H1 (cell line): Measurements from ENCODE around the gene CORO7. TPM values are rescaled to one million over a fixed set of nuclear protein-coding genes. Genes with fewer than 3 reads are reported as not detected.

ENCODE experiments used
- CTCF ChIA-PET: fragments of 300-600 bp; sonication (Branson Sonifier 250); formaldehyde crosslinking; loops from one replicate; lab custom pipeline; 2021; ENCODE audit not compliant: partially characterized antibody; lab: Charles Lee
- POLR2A ChIA-PET: fragments of 300-600 bp; sonication (Branson Sonifier 250); formaldehyde crosslinking; loops from one replicate; lab custom pipeline; 2021; ENCODE audit warnings: inconsistent platforms; ENCODE audit not compliant: partially characterized antibody; lab: Charles Lee
- DNase-seq, 2 experiments: peaks; one replicate each; pipeline versions ENCODE4 v3.0.0 to v3.0.0-alpha.2; 2010 to 2022; ENCODE audit warnings: low spot score in 2 of 2, low read depth in 1 of 2, mixed read lengths in 1 of 2
- FAIRE-seq: peaks from 2 replicates; lab custom pipeline; 2011; peaks lifted over from hg19 to GRCh38; lab: Jason Lieb, UNC
- H2AFZ ChIP-seq: 2 replicates; pipeline ENCODE4 v1.8.1; 2012; ENCODE audit warnings: low read length, inconsistent platforms
- H2AK5ac ChIP-seq: 2 replicates; pipeline ENCODE4 v1.6.1; 2013; ENCODE audit warnings: low read depth, low read length
- H2BK120ac ChIP-seq: replicated peaks from 2 replicates; pipeline ENCODE3; 2013; ENCODE audit warnings: low read depth, low read length, inconsistent platforms
- H2BK12ac ChIP-seq: 2 replicates; pipeline ENCODE4 v1.6.1; 2013; ENCODE audit warnings: low read depth, low read length
- H2BK15ac ChIP-seq: 2 replicates; pipeline ENCODE4 v1.6.1; 2013; ENCODE audit warnings: low read length
- H2BK20ac ChIP-seq: 2 replicates; pipeline ENCODE4 v1.6.1; 2013; ENCODE audit warnings: low read length
- H2BK5ac ChIP-seq: 2 replicates; pipeline ENCODE4 v1.6.1; 2013; ENCODE audit warnings: low read depth, low read length
- H3K14ac ChIP-seq: 2 replicates; pipeline ENCODE4 v1.6.1; 2013; ENCODE audit warnings: inconsistent platforms; ENCODE audit not compliant: insufficient read length
- H3K18ac ChIP-seq: 2 replicates; pipeline ENCODE4 v1.6.1; 2013; ENCODE audit warnings: low read length; ENCODE audit errors: extremely low read depth
- H3K23ac ChIP-seq: 2 replicates; pipeline ENCODE4 v1.6.1; 2013; ENCODE audit warnings: inconsistent platforms; ENCODE audit not compliant: insufficient read length
- H3K23me2 ChIP-seq: 2 replicates; pipeline ENCODE4 v1.6.1; 2013; ENCODE audit warnings: low read depth, low read length
- H3K27ac ChIP-seq: 2 replicates; pipeline ENCODE4 v1.6.1; 2011; ENCODE audit warnings: low read depth, low read length, inconsistent platforms
- H3K27me3 ChIP-seq, 4 experiments: replicated peaks in 1 of 4; 1 replicate in 1 of 4; 2 replicates in 3 of 4; pipeline versions ENCODE4 v1.6.1 to v1.8.1; 2011 to 2013; ENCODE audit warnings: low read length in 3 of 4, mild to moderate bottlenecking in 3 of 4, inconsistent platforms in 2 of 4, mixed read lengths in 2 of 4, moderate library complexity in 1 of 4; ENCODE audit not compliant: control insufficient read depth in 3 of 4, insufficient read depth in 3 of 4; ENCODE audit errors: extremely low read depth in 1 of 4
- H3K36me3 ChIP-seq, 4 experiments: 2 replicates each; pipeline versions ENCODE4 v1.6.1 to v1.8.1; 2011 to 2013; ENCODE audit warnings: mild to moderate bottlenecking in 4 of 4, low read length in 3 of 4, moderate library complexity in 2 of 4, control low read depth in 1 of 4, inconsistent platforms in 1 of 4; ENCODE audit not compliant: insufficient read depth in 4 of 4, control insufficient read depth in 2 of 4
- H3K4ac ChIP-seq: replicated peaks from 2 replicates; pipeline ENCODE3; 2013; ENCODE audit warnings: low read length, low read depth, mixed read lengths, inconsistent platforms; ENCODE audit not compliant: insufficient read length
- H3K4me1 ChIP-seq, 4 experiments: replicated peaks in 1 of 4; 1 replicate in 1 of 4; 2 replicates in 3 of 4; pipeline versions ENCODE4 v1.6.1 to v1.8.1; 2011 to 2013; ENCODE audit warnings: low read length in 3 of 4, inconsistent platforms in 2 of 4, mixed read lengths in 1 of 4; ENCODE audit not compliant: insufficient read depth in 4 of 4, control insufficient read depth in 3 of 4
- H3K4me2 ChIP-seq, 2 experiments: 2 replicates each; pipeline versions ENCODE4 v1.6.1 to v1.8.1; 2011 to 2013; ENCODE audit warnings: low read depth in 2 of 2, low read length in 2 of 2, control low read depth in 1 of 2, inconsistent platforms in 1 of 2, mild to moderate bottlenecking in 1 of 2; ENCODE audit not compliant: insufficient read depth in 1 of 2
- H3K4me3 ChIP-seq, 4 experiments: fragments of 200-600, 300-600 bp in 1 of 4; sonication (generic), shearing (Covaris generic), sonication (Bioruptor Twin) in 1 of 4; 2 replicates each; pipeline versions ENCODE4 v1.5.1 to v1.8.1; 2011 to 2016; ENCODE audit warnings: low read length in 4 of 4, low read depth in 3 of 4, control low read depth in 2 of 4, inconsistent platforms in 2 of 4, mild to moderate bottlenecking in 2 of 4, mixed read lengths in 1 of 4, moderate library complexity in 1 of 4; ENCODE audit not compliant: insufficient read depth in 2 of 4; ENCODE audit errors: extremely low read depth in 1 of 4
- H3K56ac ChIP-seq: replicated peaks from 2 replicates; pipeline ENCODE3; 2013; ENCODE audit warnings: low read depth, mild to moderate bottlenecking, mixed read lengths, low read length, inconsistent platforms; ENCODE audit not compliant: insufficient read length
- H3K79me1 ChIP-seq: 2 replicates; pipeline ENCODE4 v1.6.1; 2013; ENCODE audit warnings: low read depth, low read length, control low read depth
- H3K79me2 ChIP-seq, 2 experiments: 2 replicates each; pipeline versions ENCODE4 v1.6.1 to v1.8.1; 2012 to 2013; ENCODE audit warnings: low read length in 2 of 2, mild to moderate bottlenecking in 2 of 2, inconsistent platforms in 1 of 2; ENCODE audit not compliant: insufficient read depth in 2 of 2, control insufficient read depth in 1 of 2
- H3K9ac ChIP-seq, 4 experiments: replicated peaks in 1 of 4; 1 replicate in 1 of 4; 2 replicates in 3 of 4; pipeline versions ENCODE4 v1.6.1 to v1.8.1; 2011 to 2013; ENCODE audit warnings: low read depth in 3 of 4, low read length in 3 of 4, control low read depth in 2 of 4, mild to moderate bottlenecking in 2 of 4, moderate library complexity in 2 of 4, inconsistent platforms in 1 of 4; ENCODE audit errors: extremely low read depth in 1 of 4
- H3K9me3 ChIP-seq, 2 experiments: 2 replicates each; pipeline versions ENCODE4 v1.6.1 to v1.8.1; 2012 to 2013; ENCODE audit warnings: mild to moderate bottlenecking in 2 of 2, moderate library complexity in 2 of 2, control low read depth in 1 of 2, inconsistent platforms in 1 of 2, low read depth in 1 of 2, low read length in 1 of 2, mixed read lengths in 1 of 2; ENCODE audit not compliant: insufficient read depth in 2 of 2
- H4K20me1 ChIP-seq, 2 experiments: replicated peaks in 1 of 2; 2 replicates each; pipeline versions ENCODE3 to v1.8.1; 2011 to 2013; ENCODE audit warnings: inconsistent platforms in 2 of 2, low read length in 2 of 2, mild to moderate bottlenecking in 1 of 2; ENCODE audit not compliant: insufficient read depth in 2 of 2, control insufficient read depth in 1 of 2
- H4K5ac ChIP-seq: 2 replicates; pipeline ENCODE4 v1.6.1; 2013; ENCODE audit warnings: low read length, low read depth, mixed read lengths, inconsistent platforms; ENCODE audit not compliant: insufficient read length
- H4K8ac ChIP-seq: 2 replicates; pipeline ENCODE4 v1.8.0; 2013; ENCODE audit warnings: mild to moderate bottlenecking, moderate library complexity, low read length, inconsistent platforms; ENCODE audit not compliant: insufficient read depth; ENCODE audit errors: extremely low read depth
- H4K91ac ChIP-seq: replicated peaks from 2 replicates; pipeline ENCODE3; 2013; ENCODE audit warnings: low read length, mixed read lengths, inconsistent platforms; ENCODE audit not compliant: insufficient read length
- ATF3 ChIP-seq: IDR thresholded peaks from 2 replicates; pipeline ENCODE4 v1.6.1; 2011; ENCODE audit warnings: low read depth, mild to moderate bottlenecking, low read length; ENCODE audit not compliant: insufficient read depth
- CBX5 ChIP-seq: fragments of 300-800, 300-1000 bp; sonication (generic); IDR thresholded peaks from 2 replicates; pipeline ENCODE4 v1.7.1; 2016; ENCODE audit warnings: antibody characterized with exemption, low read length, low read depth
- CEBPB ChIP-seq: IDR thresholded peaks from 2 replicates; pipeline ENCODE4 v1.6.1; 2012; ENCODE audit warnings: low read depth, low read length
- EGR1 ChIP-seq: IDR thresholded peaks from 2 replicates; pipeline ENCODE4 v1.6.1; 2011; ENCODE audit warnings: low read depth, low read length, borderline replicate concordance
- JUND ChIP-seq: IDR thresholded peaks from 2 replicates; pipeline ENCODE4 v1.6.1; 2011; ENCODE audit warnings: mild to moderate bottlenecking, improper control_type of control experiment, low read length
- KDM1A ChIP-seq: fragments of 200-600, 300-600 bp; sonication (generic); IDR thresholded peaks from 2 replicates; pipeline ENCODE4 v1.7.1; 2016; ENCODE audit warnings: mild to moderate bottlenecking, low read length, borderline replicate concordance
- NRF1 ChIP-seq: IDR thresholded peaks from 2 replicates; pipeline ENCODE4 v1.6.1; 2011; ENCODE audit warnings: mild to moderate bottlenecking, low read depth, low read length, improper control_type of control experiment
- SIN3A ChIP-seq, 2 experiments: IDR thresholded peaks in 1 of 2; conservative IDR thresholded peaks in 1 of 2; 2 replicates each; pipeline ENCODE4 v1.6.1; 2011 to 2012; ENCODE audit warnings: low read length in 2 of 2, improper control_type of control experiment in 1 of 2, low read depth in 1 of 2, mild to moderate bottlenecking in 1 of 2
- TAF1 ChIP-seq: IDR thresholded peaks from 2 replicates; pipeline ENCODE4 v1.6.1; 2011; ENCODE audit warnings: mild to moderate bottlenecking, low read depth, low read length
- TAF7 ChIP-seq: optimal IDR thresholded peaks from 2 replicates; pipeline ENCODE3; 2011; ENCODE audit warnings: low read depth, mild to moderate bottlenecking, inconsistent platforms, low read length, moderate library complexity, borderline replicate concordance
- WGBS, 2 experiments: shearing (Covaris generic) in 1 of 2; methylation state at CpG; one replicate each; pipeline versions ENCODE4 v1.1.6 to v1.1.7; 2013 to 2015; ENCODE audit warnings: low lambda C conversion rate in 2 of 2, mixed read lengths in 2 of 2, inconsistent platforms in 1 of 2, low coverage in 1 of 2, missing lambda C conversion rate in 1 of 2; ENCODE audit not compliant: insufficient replicate concordance in 2 of 2, insufficient coverage in 1 of 2, insufficient read length in 1 of 2; ENCODE audit errors: extremely low coverage in 1 of 2, missing lambda C conversion rate in 1 of 2; 5-methylcytosine and 5-hydroxymethylcytosine counted together
- polyA plus RNA-seq, 7 experiments: library from polyadenylated mRNA; depleted of rRNA in 3 of 7; stranded (reverse) in 5 of 7; unstranded in 2 of 7; fragments of >200 nt in 5 of 7; fragments of 200-250 nt in 2 of 7; gene quantifications; 1 replicate in 5 of 7; 2 replicates in 1 of 7; 4 replicates in 1 of 7; pipeline versions ENCODE4 v1.2.1 to v1.2.3, GENCODE V29; 2011 to 2013; ENCODE audit warnings: missing spikeins in 2 of 7, mixed read lengths in 2 of 7
- total RNA-seq: library from RNA; stranded (reverse); fragmentation: NEBNext Ultra II Directional; extraction: Animal tissue kit (Norgen Biotek cat#: 25700); gene quantifications from 2 replicates; pipeline ENCODE4 v1.2.1, GENCODE V29; 2021

Gene CORO7
- total and polyA plus RNA-seq, 2 of the 8 experiments (the other 6 are each of a cell fraction or from before 2014, with no cell fraction given), result 25.2 to 29.8 TPM

- no peaks in the 10 kb centered on the region for H3K27me3 ChIP-seq
- no peak overlapping the region for H2BK20ac ChIP-seq
- no peak overlapping the region for H3K18ac ChIP-seq
- H3K23ac ChIP-seq, result no peak overlapping the region
- no peaks in the 10 kb centered on the region for H3K79me2 ChIP-seq
- H4K91ac ChIP-seq, result no peak overlapping the region
- CTCF ChIA-PET, result interaction anchor here (0.9 to 14.0 kb wide), 11 partner anchors 11 to 51 kb away, joined by 3 to 425 read pairs (median 22); no protein-coding TSS in a partner anchor
- H3K79me1 ChIP-seq, result no peaks in the 10 kb centered on the region
- no peak overlapping the region for H2BK5ac ChIP-seq
- no peak overlapping the region for H2BK12ac ChIP-seq
- H3K27ac ChIP-seq, result no peak overlapping the region
- no peak for FAIRE-seq
- POLR2A ChIA-PET, result interaction anchor here (0.6 to 2.3 kb wide), 6 partner anchors 9 to 360 kb away, joined by 3 to 14 read pairs (median 3); no protein-coding TSS in a partner anchor
- no peak overlapping the region for H4K5ac ChIP-seq
- H2BK120ac ChIP-seq, result no peak overlapping the region
- H3K14ac ChIP-seq, result no peak overlapping the region
- 0 out of 2 replicates have a peak overlapping the region, but pooled peaks have one; percentile 53 for H2AK5ac ChIP-seq
- no peak overlapping the region for H3K4ac ChIP-seq
- DNase-seq, result no peak
- no peak overlapping the region for H3K9ac ChIP-seq
- no peak overlapping the region for H3K4me3 ChIP-seq
- no peaks in the 10 kb centered on the region for H3K36me3 ChIP-seq
- H4K20me1 ChIP-seq, result peaks cover 0 to 3% of the 10 kb centered on the region in 2 experiments
- 0 out of 2 replicates have a peak overlapping the region, but pooled peaks have one; percentile 83 for H2BK15ac ChIP-seq
- H2AFZ ChIP-seq, result no peak overlapping the region
- no peak overlapping the region for H3K4me2 ChIP-seq
- 95% methylated on average over 4 of the region's 11 CpGs; no CpG with 5 or more reads in 1 of the 2 experiments for WGBS, 2 experiments
- H3K56ac ChIP-seq, result no peak overlapping the region
- TF ChIP-seq TAF7 (no peak), KDM1A (no peak), JUND (no peak), TAF1 (no peak), NRF1 (no peak), CEBPB (no peak), SIN3A (conservative IDR thresholded peaks at IDR 0.05 in 1 of 2, IDR thresholded peaks at IDR 0.05 in 1 of 2; ENCODE audit: low read depth in 1 of 2, low read length in 2 of 2) (no peak), ATF3 (no peak), CBX5 (no peak), EGR1 (no peak)
- H3K9me3 ChIP-seq, result no peaks in the 10 kb centered on the region
- peaks cover 0 to 3% (median 1%) of the 10 kb centered on the region in 4 experiments; a peak in 3 of 7 replicates for H3K4me1 ChIP-seq
- peaks cover 2% of the 10 kb centered on the region; the same call in 1 of the 2 replicates for H3K23me2 ChIP-seq
- peak overlapping the region; percentile 25; the same call in 1 of the 2 replicates for H4K8ac ChIP-seq
Measured at GRCh38 chr16:4360538-4361021, 55.8 kb downstream of the CORO7 start.
